Adrenal gland (tissue), 5 donors: ENCODE results near the gene FGGY.

Source experiments
- CTCF ChIP-seq, 6 experiments: fragments of 450-650 bp in 4 of 6; fragments of 200-600 bp in 2 of 6; sonication (generic) in 1 of 6; IDR thresholded peaks; 1 replicate in 5 of 6; 2 replicates in 1 of 6; pipeline versions ENCODE4 v1.5.1 to v1.8.0; 2016 to 2021; ENCODE audit warnings: antibody characterized with exemption in 6 of 6, mild to moderate bottlenecking in 2 of 6, moderate library complexity in 1 of 6
- POLR2A ChIP-seq, 2 donors: fragments of 450-650 bp; IDR thresholded peaks; one replicate each; pipeline ENCODE4 v1.6.1; 2017; ENCODE audit warnings: antibody characterized with exemption in 2 of 2, mild to moderate bottlenecking in 2 of 2, moderate library complexity in 1 of 2
- donor health status: DM: no; HTN: no; CAD: no.

GRCh38 chr1:59692591-59692990 lies 395.7 kb downstream of the FGGY start:
- TF ChIP-seq CTCF (IDR thresholded peaks at IDR 0.05), result no peak
- TF ChIP-seq POLR2A (IDR thresholded peaks at IDR 0.05), result no peak
